Hematopoietic multipotent progenitor cell (in vitro differentiated cells): ENCODE data around the gene RPS6KB1. TPM values are rescaled to one million over a fixed set of nuclear protein-coding genes. Genes with fewer than 3 reads are reported as not detected.
"Not testable (repeated sequence)": the region's sequence is repeated elsewhere in the genome, so short reads cannot be mapped to it uniquely, and the experiment has no call there.

Source experiments
- DNase-seq, 3 donors: peaks; one replicate each; pipeline ENCODE4 v3.0.0-alpha.2; 2011 to 2015; ENCODE audit warnings: low read depth in 2 of 3, low spot score in 2 of 3
- total RNA-seq: library from RNA; depleted of rRNA; stranded (reverse); fragments of >200 nt; gene quantifications from one replicate; pipeline ENCODE4 v1.2.3, GENCODE V29; 2012

Gene RPS6KB1
- total RNA-seq, 1 donor, result 11.3 TPM

- DNase-seq, result no peak
Observed at GRCh38 chr17:59869941-59870218, 23.0 kb upstream of the RPS6KB1 start.

GRCh38 chr17:59870482-59870881 lies 22.4 kb upstream of the RPS6KB1 start:
- no peak for DNase-seq

GRCh38 chr17:59872351-59872750 lies 20.6 kb upstream of the RPS6KB1 start:
- DNase-seq, result no peak

- not testable (repeated sequence) for DNase-seq
Observed at GRCh38 chr17:59873414-59873813, 19.5 kb upstream of the RPS6KB1 start.

- no peak for DNase-seq
Observed at GRCh38 chr17:59874376-59874775, 18.5 kb upstream of the RPS6KB1 start.

GRCh38 chr17:59876107-59876506 lies 16.8 kb upstream of the RPS6KB1 start:
- DNase-seq, result no peak

GRCh38 chr17:59877965-59878364 lies 15.0 kb upstream of the RPS6KB1 start:
- no peak for DNase-seq

- no peak for DNase-seq
Observed at GRCh38 chr17:59878624-59879023, 14.3 kb upstream of the RPS6KB1 start.

GRCh38 chr17:59884861-59885260 lies 8.1 kb upstream of the RPS6KB1 start:
- DNase-seq, result no peak

- no peak for DNase-seq
Observed at GRCh38 chr17:59888145-59888750, 4.7 kb upstream of the RPS6KB1 start.

GRCh38 chr17:59890720-59891119 lies 2.2 kb upstream of the RPS6KB1 start:
- DNase-seq, result no peak

GRCh38 chr17:59892251-59892923 lies 534 bp upstream of the RPS6KB1 start:
- DNase-seq, result no peak

GRCh38 chr17:59893676-59894100 lies 767 bp downstream of the RPS6KB1 start:
- DNase-seq, result no peak

GRCh38 chr17:59897090-59897489 lies 4.2 kb downstream of the RPS6KB1 start:
- DNase-seq, result no peak

- peak in 1 of 3 donors; percentile 64 for DNase-seq
Observed at GRCh38 chr17:59899099-59899498, 6.2 kb downstream of the RPS6KB1 start.

- no peak for DNase-seq
Observed at GRCh38 chr17:59901604-59902003, 8.7 kb downstream of the RPS6KB1 start.

GRCh38 chr17:59903455-59903854 lies 10.5 kb downstream of the RPS6KB1 start:
- DNase-seq, result no peak

GRCh38 chr17:59907467-59907866 lies 14.5 kb downstream of the RPS6KB1 start:
- DNase-seq, result no peak

GRCh38 chr17:59914274-59914854 lies 21.4 kb downstream of the RPS6KB1 start:
- peak in 2 of 3 donors; percentile 18 to 68 for DNase-seq

GRCh38 chr17:59916446-59916845 lies 23.5 kb downstream of the RPS6KB1 start:
- DNase-seq, result no peak

GRCh38 chr17:59920637-59921036 lies 27.7 kb downstream of the RPS6KB1 start:
- DNase-seq, result not testable (repeated sequence)

- DNase-seq, result not testable (repeated sequence)
Observed at GRCh38 chr17:59930121-59930520, 37.2 kb downstream of the RPS6KB1 start.
